ENCODE results near the gene LRFN4. TPM values are rescaled to one million over a fixed set of nuclear protein-coding genes. Genes with fewer than 3 reads are reported as not detected.

LRFN4 gene
- total and polyA plus RNA-seq, 2 of the 8 experiments (the other 6 are each of a cell fraction or from before 2014, with no cell fraction given) = 49.8 to 64.3 TPM

- H3K23me2 ChIP-seq (ENCODE audit: low read depth, low read length) = no peaks in the 10 kb centered on the region
- no peak overlapping the region for H3K9ac ChIP-seq (replicated peaks in 1 of 4; ENCODE audit: extremely low read depth in 1 of 4, low read depth in 3 of 4, low read length in 3 of 4)
- H4K20me1 ChIP-seq (replicated peaks in 1 of 2; ENCODE audit: control insufficient read depth in 1 of 2, insufficient read depth in 2 of 2, low read length in 2 of 2) = no peaks in the 10 kb centered on the region
- H3K79me1 ChIP-seq (ENCODE audit: low read depth, low read length) = no peaks in the 10 kb centered on the region; the same call in 1 of the 2 replicates
- no peaks in the 10 kb centered on the region for H3K9me3 ChIP-seq (ENCODE audit: insufficient read depth in 2 of 2, low read depth in 1 of 2, low read length in 1 of 2)
- POLR2A ChIA-PET (ENCODE audit: partially characterized antibody) = interaction anchor here (1.0 kb wide), 1 partner anchor 14 kb away, joined by 3 read pairs; no protein-coding TSS in a partner anchor
- H2BK12ac ChIP-seq (ENCODE audit: low read depth, low read length) = no peak overlapping the region
- 94% methylated on average over 18 of the region's 18 CpGs; no CpG with 5 or more reads in 1 of the 2 experiments for WGBS, 2 experiments (ENCODE audit: extremely low coverage in 1 of 2, insufficient coverage in 1 of 2, insufficient read length in 1 of 2, insufficient replicate concordance in 2 of 2, low coverage in 1 of 2, low lambda C conversion rate in 2 of 2, missing lambda C conversion rate in 1 of 2)
- no peak overlapping the region for H3K4ac ChIP-seq (replicated peaks; ENCODE audit: insufficient read length, low read depth, low read length)
- H3K4me1 ChIP-seq (replicated peaks in 1 of 4; ENCODE audit: control insufficient read depth in 3 of 4, insufficient read depth in 4 of 4, low read length in 3 of 4) = peaks cover 0 to 12% (median 2%) of the 10 kb centered on the region in 4 experiments; a peak in 5 of 7 replicates
- H3K79me2 ChIP-seq (ENCODE audit: control insufficient read depth in 1 of 2, insufficient read depth in 2 of 2, low read length in 2 of 2) = no peaks in the 10 kb centered on the region
- DNase-seq (ENCODE audit: low read depth in 1 of 2, low spot score in 2 of 2) (no peak), FAIRE-seq (no peak)
- H3K18ac ChIP-seq (ENCODE audit: extremely low read depth, low read length) = no peak overlapping the region
- H3K4me2 ChIP-seq (ENCODE audit: insufficient read depth in 1 of 2, low read depth in 2 of 2, low read length in 2 of 2) = no peak overlapping the region
- no peak overlapping the region for H4K8ac ChIP-seq (ENCODE audit: extremely low read depth, insufficient read depth, low read length)
- H3K27me3 ChIP-seq (replicated peaks in 1 of 4; ENCODE audit: control insufficient read depth in 3 of 4, extremely low read depth in 1 of 4, insufficient read depth in 3 of 4, low read length in 3 of 4) = no peaks in the 10 kb centered on the region
- H3K56ac ChIP-seq (replicated peaks; ENCODE audit: insufficient read length, low read depth, low read length) = no peak overlapping the region
- no peak overlapping the region for H4K91ac ChIP-seq (replicated peaks; ENCODE audit: insufficient read length, low read length)
- H2BK20ac ChIP-seq (ENCODE audit: low read length) = no peak overlapping the region
- H3K14ac ChIP-seq (ENCODE audit: insufficient read length) = no peak overlapping the region
- no peak overlapping the region for H4K5ac ChIP-seq (ENCODE audit: insufficient read length, low read depth, low read length)
- H2BK15ac ChIP-seq (ENCODE audit: low read length) = no peak overlapping the region
- no peak overlapping the region for H2BK5ac ChIP-seq (ENCODE audit: low read depth, low read length)
- 0 out of 8 replicates have a peak, but pooled peaks cover 0 to 2% (median 0%) of the 10 kb centered on the region in 4 experiments for H3K36me3 ChIP-seq (ENCODE audit: control insufficient read depth in 2 of 4, insufficient read depth in 4 of 4, low read length in 3 of 4)
- H3K23ac ChIP-seq (ENCODE audit: insufficient read length) = no peak overlapping the region
- H2BK120ac ChIP-seq (replicated peaks; ENCODE audit: low read depth, low read length) = no peak overlapping the region
- no peak overlapping the region for H2AK5ac ChIP-seq (ENCODE audit: low read depth, low read length)
- no peak overlapping the region for H2AFZ ChIP-seq (ENCODE audit: low read length)
- H3K4me3 ChIP-seq (ENCODE audit: extremely low read depth in 1 of 4, insufficient read depth in 2 of 4, low read depth in 3 of 4, low read length in 4 of 4) = no peak overlapping the region
- H3K27ac ChIP-seq (ENCODE audit: low read depth, low read length) = no peak overlapping the region
- CTCF ChIA-PET (ENCODE audit: partially characterized antibody) = interaction anchor here (1.4 to 13.8 kb wide), 5 partner anchors 10 to 105 kb away, joined by 4 to 199 read pairs (median 11); partner anchors contain the start of gene RCE1
- no peak for TF ChIP-seq ZNF274 (IDR thresholded peaks at IDR 0.05; ENCODE audit: borderline replicate concordance, extremely low read depth, low read length)
- TF ChIP-seq TAF7 (optimal IDR thresholded peaks at IDR 0.05; ENCODE audit: borderline replicate concordance, low read depth, low read length) = no peak
- no peak for TF ChIP-seq CBX8 (IDR thresholded peaks at IDR 0.05; ENCODE audit: borderline replicate concordance, low read depth, low read length)
- TF ChIP-seq POU5F1 (IDR thresholded peaks at IDR 0.05; ENCODE audit: low read depth, low read length) = no peak
- TF ChIP-seq SP1 (IDR thresholded peaks at IDR 0.05; ENCODE audit: low read depth, low read length) = no peak
- TF ChIP-seq CEBPB (IDR thresholded peaks at IDR 0.05; ENCODE audit: low read depth, low read length) = no peak
- no peak for TF ChIP-seq CTBP2 (IDR thresholded peaks at IDR 0.05; ENCODE audit: borderline replicate concordance, insufficient read depth, insufficient read length, low read length)
- TF ChIP-seq RXRA (IDR thresholded peaks at IDR 0.05; ENCODE audit: insufficient read depth, low read depth, low read length) = no peak
- no peak for TF ChIP-seq NRF1 (IDR thresholded peaks at IDR 0.05; ENCODE audit: low read depth, low read length)
- TF ChIP-seq POLR2A (IDR thresholded peaks at IDR 0.05; ENCODE audit: control extremely low read depth in 1 of 2, low read depth in 2 of 2, low read length in 2 of 2) = no peak
- no peak for TF ChIP-seq CHD2 (IDR thresholded peaks at IDR 0.05; ENCODE audit: low read length)
Measured at GRCh38 chr11:66871521-66871901, 14.6 kb downstream of the LRFN4 start.

Measured in H1 (cell line).